ENCODE data around the gene ECSIT. TPM values are rescaled to one million over a fixed set of nuclear protein-coding genes. Genes with fewer than 3 reads are reported as not detected.

ECSIT gene
- polyA plus RNA-seq, 1 donor (not counting 4 experiments of a cell fraction or from before 2014, with no cell fraction given) = 16.0 TPM

GRCh38 chr19:11552666-11553372 is 23.9 kb upstream of the ECSIT start:
- no peak overlapping the region for H2AFZ ChIP-seq (ENCODE audit: control insufficient read depth, low read length)
- DNase-seq (ENCODE audit: low read depth, low spot score) (no peak), FAIRE-seq (no peak)
- H3K4me3 ChIP-seq (ENCODE audit: control insufficient read depth in 2 of 3, extremely low read depth in 1 of 3, insufficient read depth in 2 of 3, low read depth in 1 of 3, low read length in 3 of 3) = no peak overlapping the region
- peaks cover 4% of the 10 kb centered on the region for H3K9me1 ChIP-seq (ENCODE audit: control insufficient read depth, extremely low read depth, insufficient read depth, low read length)
- peaks cover 5% of the 10 kb centered on the region for H3K4me1 ChIP-seq (ENCODE audit: control insufficient read depth, extremely low read depth, insufficient read depth, low read length)
- H3K4me2 ChIP-seq (ENCODE audit: control insufficient read depth, extremely low read depth, insufficient read depth, low read depth, low read length) = no peak overlapping the region
- H3K9ac ChIP-seq (ENCODE audit: control insufficient read depth, extremely low read depth, insufficient read depth, low read length) = no peak overlapping the region
- H3K9me3 ChIP-seq (ENCODE audit: control insufficient read depth, low read depth, low read length) = no peaks in the 10 kb centered on the region
- no peaks in the 10 kb centered on the region for H3K27me3 ChIP-seq (ENCODE audit: control insufficient read depth, extremely low read depth, insufficient read depth, low read length)
- peaks cover 28% of the 10 kb centered on the region for H3K79me2 ChIP-seq (ENCODE audit: control insufficient read depth, insufficient read depth, low read length)
- TF ChIP-seq CTCF (optimal IDR thresholded peaks at IDR 0.05 in 1 of 3, IDR thresholded peaks at IDR 0.05 in 1 of 3, conservative IDR thresholded peaks at IDR 0.05 in 1 of 3; ENCODE audit: extremely low read depth in 1 of 3, insufficient read depth in 2 of 3, low read length in 3 of 3) = no peak
- no peak for TF ChIP-seq EZH2 (IDR thresholded peaks at IDR 0.05; ENCODE audit: low read length)
- H3K36me3 ChIP-seq (ENCODE audit: control insufficient read depth in 2 of 2, extremely low read depth in 1 of 2, insufficient read depth in 2 of 2, low read length in 2 of 2) = peaks cover 10 to 25% of the 10 kb centered on the region in 2 experiments
- no peak overlapping the region for H3K27ac ChIP-seq (ENCODE audit: control insufficient read depth, insufficient read depth, low read length)
- dilution Hi-C loops (cut with MboI; ENCODE audit: extremely low pct_ligation_motif_present, low sequenced_read_pairs) = no loop called here
- H4K20me1 ChIP-seq (ENCODE audit: control insufficient read depth, extremely low read depth, insufficient read depth, low read length) = peaks cover 4% of the 10 kb centered on the region

- dilution Hi-C loops (cut with MboI; ENCODE audit: extremely low pct_ligation_motif_present, low sequenced_read_pairs) = no loop called here
- H3K9ac ChIP-seq (ENCODE audit: control insufficient read depth, extremely low read depth, insufficient read depth, low read length) = no peak overlapping the region
- FAIRE-seq = no peak
Observed at GRCh38 chr19:11551603-11552235, 22.8 kb upstream of the ECSIT start.

More at GRCh38 chr19:11551603-11552235, 22.8 kb upstream of the ECSIT start:
- H2AFZ ChIP-seq (ENCODE audit: control insufficient read depth, low read length) = no peak overlapping the region
- H3K9me3 ChIP-seq (ENCODE audit: control insufficient read depth, low read depth, low read length) = no peaks in the 10 kb centered on the region
- peak; percentile 20 to 55 (median 30) for TF ChIP-seq CTCF (optimal IDR thresholded peaks at IDR 0.05 in 1 of 3, IDR thresholded peaks at IDR 0.05 in 1 of 3, conservative IDR thresholded peaks at IDR 0.05 in 1 of 3; ENCODE audit: extremely low read depth in 1 of 3, insufficient read depth in 2 of 3, low read length in 3 of 3)
- TF ChIP-seq EZH2 (IDR thresholded peaks at IDR 0.05; ENCODE audit: low read length) = no peak
- H4K20me1 ChIP-seq (ENCODE audit: control insufficient read depth, extremely low read depth, insufficient read depth, low read length) = no peaks in the 10 kb centered on the region
- no peak overlapping the region for H3K4me2 ChIP-seq (ENCODE audit: control insufficient read depth, extremely low read depth, insufficient read depth, low read depth, low read length)
- H3K4me3 ChIP-seq (ENCODE audit: control insufficient read depth in 2 of 3, extremely low read depth in 1 of 3, insufficient read depth in 2 of 3, low read depth in 1 of 3, low read length in 3 of 3) = no peak overlapping the region
- H3K9me1 ChIP-seq (ENCODE audit: control insufficient read depth, extremely low read depth, insufficient read depth, low read length) = peaks cover 2% of the 10 kb centered on the region
- H3K27me3 ChIP-seq (ENCODE audit: control insufficient read depth, extremely low read depth, insufficient read depth, low read length) = no peaks in the 10 kb centered on the region
- no peaks in the 10 kb centered on the region for H3K4me1 ChIP-seq (ENCODE audit: control insufficient read depth, extremely low read depth, insufficient read depth, low read length)
- H3K27ac ChIP-seq (ENCODE audit: control insufficient read depth, insufficient read depth, low read length) = no peak overlapping the region
- DNase-seq (ENCODE audit: low read depth, low spot score) = no peak
- H3K79me2 ChIP-seq (ENCODE audit: control insufficient read depth, insufficient read depth, low read length) = peaks cover 19% of the 10 kb centered on the region
- H3K36me3 ChIP-seq (ENCODE audit: control insufficient read depth in 2 of 2, extremely low read depth in 1 of 2, insufficient read depth in 2 of 2, low read length in 2 of 2) = peaks cover 10 to 24% of the 10 kb centered on the region in 2 experiments

Data from keratinocyte (primary cell).